Activated gamma-delta T cell treated with Interleukin-2 at 50 U/mL for 16 hours (primary cell): Measurements from ENCODE around the gene SH3GLB1.

Experiments used
- DNase-seq: peaks from one replicate; pipeline ENCODE4 v3.0.0-alpha.2; 2020

The SH3GLB1 gene

DNA sequence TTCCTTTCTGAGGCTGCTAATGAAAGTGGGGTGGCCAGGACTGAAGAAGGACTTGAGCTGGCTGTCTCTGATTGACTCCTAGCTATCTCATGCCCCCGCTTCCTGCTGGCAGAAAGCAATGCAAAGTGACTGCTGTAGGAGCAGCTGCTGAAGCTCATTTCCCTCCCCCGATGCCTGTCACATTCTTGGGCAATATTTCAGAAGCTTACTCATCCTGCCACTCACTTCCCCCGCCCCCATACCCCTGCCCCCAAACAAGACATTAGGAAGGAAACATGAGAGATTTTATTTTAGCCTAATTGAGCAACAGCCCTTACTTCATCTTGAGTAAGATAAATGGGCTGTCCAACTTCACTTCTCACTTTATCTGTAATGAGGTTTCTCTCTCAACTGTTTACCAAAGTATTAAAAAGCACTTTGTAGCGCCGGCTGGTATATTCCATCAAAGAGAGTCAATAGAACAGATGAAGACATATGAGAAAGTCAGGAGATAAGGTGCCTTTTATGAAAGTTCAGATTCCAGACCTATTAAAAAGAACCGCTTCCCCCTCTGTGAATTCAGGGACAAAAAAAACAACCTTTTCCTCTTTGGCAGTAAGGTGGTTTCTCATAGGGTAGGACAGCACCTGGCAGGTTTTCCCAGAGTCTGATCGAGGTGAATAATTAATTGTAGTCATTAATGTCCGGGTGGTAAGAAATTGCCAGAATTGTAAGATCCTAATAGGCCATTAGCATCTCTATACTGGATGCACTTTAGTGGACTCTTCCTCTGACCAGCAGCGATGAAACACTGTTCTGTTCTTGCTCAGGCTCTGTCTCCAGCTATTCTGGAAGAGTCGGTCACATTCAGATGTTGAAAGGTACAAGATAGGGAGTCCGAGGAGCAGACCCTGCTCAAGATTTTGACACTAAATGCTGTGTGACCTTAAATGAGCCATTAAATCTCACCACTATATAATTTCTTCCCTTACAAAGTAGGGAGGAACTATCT, 70.2 kb downstream of the SH3GLB1 start:
- DNase-seq = peak; percentile 5

DNA sequence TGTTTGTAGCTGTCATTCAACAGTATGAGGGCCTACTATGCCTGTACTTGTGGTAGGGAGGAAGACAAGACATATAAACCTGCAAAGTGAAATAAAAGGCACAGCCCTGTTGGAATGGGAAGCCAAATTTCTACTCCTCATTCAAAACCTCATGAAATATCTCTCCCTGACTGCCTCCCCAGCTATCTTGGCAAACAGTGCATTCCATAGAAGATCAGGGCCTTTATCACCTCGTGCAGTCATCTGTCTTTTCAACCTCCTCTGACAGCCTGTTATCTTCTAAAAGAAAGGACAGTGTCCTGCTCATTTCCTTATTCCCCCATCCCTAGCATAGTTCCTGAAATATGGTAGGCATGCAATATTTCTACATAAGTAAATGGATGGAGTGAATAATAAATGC, 71.0 kb downstream of the SH3GLB1 start:
- DNase-seq = no peak

DNA sequence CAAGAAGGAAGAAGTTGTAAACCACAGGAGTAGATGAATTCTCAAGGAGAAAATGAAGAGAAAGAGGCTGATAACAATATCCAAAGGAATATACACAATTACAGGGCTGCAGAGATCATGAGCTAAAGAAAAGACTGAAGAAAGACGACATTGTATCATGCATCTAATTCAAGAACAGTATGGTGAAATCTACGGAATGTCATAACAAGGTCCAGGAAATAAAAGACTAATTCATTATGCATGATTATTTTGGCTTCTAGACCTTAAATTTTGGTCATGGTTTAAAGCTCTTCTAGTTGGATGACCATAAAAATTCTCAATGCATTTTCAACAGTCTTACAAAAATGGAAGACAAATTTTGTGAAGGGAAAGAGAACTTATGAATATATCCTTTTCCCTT, 71.7 kb downstream of the SH3GLB1 start:
- DNase-seq = no peak

DNA sequence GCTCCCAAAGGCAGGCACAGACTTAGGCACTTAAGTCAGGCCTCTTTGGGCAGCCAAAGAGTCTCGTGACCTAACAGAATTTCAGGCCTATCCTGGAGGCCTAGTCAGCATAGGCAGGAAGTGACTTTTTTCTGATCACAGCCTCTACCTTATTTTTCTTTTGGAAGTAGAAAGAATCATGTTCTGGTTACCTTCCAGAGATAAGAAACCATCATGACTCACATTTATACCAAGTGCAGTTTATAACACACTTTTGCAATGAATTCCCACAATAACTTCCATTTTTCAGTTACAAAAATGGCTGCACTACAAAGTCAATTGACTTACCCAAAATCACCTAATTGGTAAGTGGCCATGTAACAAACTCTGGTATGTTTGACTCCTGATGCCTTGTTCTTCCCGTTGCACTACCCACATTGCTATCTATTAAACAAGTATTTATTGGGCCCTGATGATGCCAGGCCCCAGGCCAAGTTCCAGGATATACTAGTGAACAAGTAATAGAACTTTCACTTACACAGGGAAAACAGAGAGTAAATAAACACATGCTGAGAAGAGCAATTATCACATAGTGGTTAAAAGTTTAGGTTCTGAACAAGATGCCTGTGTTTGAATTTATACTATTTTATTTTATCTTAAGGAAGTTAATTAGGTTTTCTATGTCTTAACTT, 74.3 kb downstream of the SH3GLB1 start:
- DNase-seq = no peak

DNA sequence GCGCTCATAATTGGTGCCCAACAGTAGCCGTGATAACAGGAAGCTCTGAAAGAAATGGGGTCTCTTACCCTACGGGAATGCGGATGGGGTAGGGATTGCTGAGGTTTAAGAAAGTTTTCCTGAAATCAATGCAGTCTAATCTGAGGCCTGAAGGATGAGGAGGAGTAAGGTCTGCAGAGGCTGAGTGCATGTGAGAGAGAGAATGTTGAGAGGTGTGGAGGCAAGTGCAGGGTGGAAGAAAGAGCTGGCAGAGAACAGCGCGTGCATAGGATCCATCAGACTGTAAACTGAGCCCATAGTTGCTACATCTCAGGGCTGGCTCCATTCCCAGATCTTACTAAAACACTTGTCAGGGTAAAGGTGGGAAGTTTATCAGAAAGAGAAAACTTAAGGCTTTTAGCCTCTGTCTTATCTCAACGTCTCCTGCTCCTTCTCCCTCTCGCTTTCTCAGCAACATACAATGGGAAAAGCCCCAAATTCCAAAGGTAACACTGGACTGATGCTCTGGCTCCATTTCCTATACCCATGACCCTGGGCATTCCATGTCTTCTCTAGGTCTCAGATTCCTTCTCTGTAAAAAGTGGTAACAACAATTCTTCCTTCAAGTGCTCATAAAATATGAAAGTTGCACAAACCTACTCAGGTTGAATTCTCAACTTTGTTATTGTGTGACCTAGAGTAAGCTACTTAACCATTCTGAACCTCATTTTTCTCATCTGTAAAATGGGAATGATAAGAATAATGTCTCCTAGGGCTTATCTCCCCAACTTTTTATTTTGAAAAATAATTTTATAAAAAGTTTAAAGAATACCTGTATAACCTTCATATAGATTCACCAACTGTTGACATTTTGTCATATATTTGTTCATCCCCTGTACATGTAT, 75.2 kb downstream of the SH3GLB1 start:
- no peak for DNase-seq

DNA sequence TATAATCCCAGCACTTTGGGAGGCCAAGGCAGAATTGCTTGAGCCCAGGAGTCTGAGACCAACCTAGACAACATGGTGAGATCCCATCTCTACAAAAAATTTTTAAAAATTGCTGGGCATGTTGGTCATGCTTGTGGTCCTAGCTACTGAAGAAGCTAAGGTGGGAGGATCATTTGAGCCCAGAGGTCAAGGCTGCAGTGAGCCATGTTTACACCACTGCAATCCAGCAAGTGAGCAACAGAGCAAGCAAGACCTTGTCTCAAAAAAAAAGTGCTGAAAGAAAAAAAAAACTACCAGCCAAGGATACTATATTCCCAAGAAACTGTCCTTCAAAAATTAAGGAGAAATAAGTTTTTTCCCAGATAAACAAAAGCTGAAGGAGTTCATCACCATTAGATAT, 78.1 kb downstream of the SH3GLB1 start:
- no peak for DNase-seq

DNA sequence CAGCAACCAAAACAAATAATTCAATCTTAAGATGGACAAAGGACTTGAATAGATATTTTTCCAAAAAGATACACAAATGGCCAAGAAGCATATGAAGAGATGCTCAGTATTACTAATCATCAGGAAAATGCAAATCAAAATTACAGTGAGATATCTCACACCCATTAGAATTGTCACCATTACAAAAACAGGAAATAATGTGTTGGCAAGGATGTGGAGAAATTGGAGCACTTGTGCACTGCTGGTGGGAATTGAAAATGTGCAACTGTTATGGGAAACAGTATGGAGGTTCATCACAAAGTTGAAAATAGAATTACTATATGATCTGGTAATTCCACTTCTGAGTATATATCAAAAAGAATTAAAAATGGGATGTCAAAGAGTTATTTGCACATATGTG, 83.2 kb downstream of the SH3GLB1 start:
- DNase-seq = no peak

DNA sequence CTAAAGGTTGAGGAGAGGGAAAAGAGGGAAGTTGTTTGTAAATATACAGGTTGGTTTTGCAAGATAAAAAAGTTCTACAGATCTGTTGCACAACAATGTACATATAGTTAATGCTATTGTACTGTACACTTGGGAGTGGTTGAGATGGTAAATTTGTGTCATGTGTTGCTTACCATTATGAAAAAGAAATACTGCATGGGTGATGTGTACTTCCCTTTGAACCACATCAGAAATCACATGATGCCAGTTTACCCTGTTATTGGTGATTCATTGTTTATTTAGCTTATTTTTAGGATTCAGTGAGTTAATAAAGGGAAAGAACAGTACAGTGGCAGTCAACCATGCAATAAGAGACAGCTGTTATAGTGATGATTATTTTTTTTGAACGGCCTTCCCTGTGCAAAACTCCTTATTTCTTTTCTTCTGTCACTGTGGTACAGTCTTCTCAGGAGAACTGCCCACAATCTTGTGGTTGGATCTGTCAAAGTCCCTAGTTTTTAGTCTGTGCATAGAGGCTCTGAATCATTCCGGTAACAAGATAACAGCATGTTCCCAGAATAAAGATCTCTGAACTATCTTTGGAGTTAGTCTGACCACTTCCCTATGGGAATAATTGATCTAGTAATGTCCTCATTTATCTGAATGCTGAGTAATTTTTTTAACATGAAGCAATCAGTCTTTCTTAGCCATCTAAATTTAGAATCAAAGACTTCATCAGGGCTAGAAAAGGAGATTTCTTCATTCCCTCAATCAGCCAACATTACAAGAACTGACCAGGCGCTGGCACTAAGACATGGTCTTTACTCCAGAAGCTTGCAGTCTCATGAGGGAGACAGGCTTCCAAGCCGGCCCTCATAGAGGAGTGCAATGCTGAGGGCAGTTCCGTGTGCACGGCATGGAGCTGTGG, 84.2 kb downstream of the SH3GLB1 start:
- DNase-seq = no peak

DNA sequence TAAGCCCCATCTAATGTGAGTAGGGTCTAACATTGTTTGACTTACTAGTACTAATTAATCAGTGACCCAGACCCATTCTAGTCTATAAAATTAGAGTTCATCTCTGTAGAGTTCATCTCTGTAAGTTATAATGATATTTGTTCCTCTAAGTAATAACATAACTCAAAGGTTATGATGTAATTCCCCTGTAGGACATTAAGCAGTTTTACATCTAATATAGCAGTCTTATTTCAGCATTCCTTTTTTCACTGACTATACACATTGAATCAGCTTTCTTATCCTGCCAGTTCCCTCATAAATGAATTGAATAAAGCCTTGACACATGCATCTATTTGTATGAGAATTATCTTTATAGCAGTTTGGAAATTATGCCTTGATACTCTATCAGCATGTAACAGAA, 90.9 kb downstream of the SH3GLB1 start:
- no peak for DNase-seq
